Subcutaneous adipose tissue (tissue), 4 donors: ENCODE measurements around the gene DBNDD2. TPM values are rescaled to one million over a fixed set of nuclear protein-coding genes. Genes with fewer than 3 reads are reported as not detected.

Source experiments
- total RNA-seq, 4 donors: library from RNA; depleted of rRNA; stranded (reverse); fragments of >200 nt; gene quantifications; one replicate each; pipeline ENCODE4 v1.1.0, GENCODE V29; 2016
- TF ChIP-seq, protein P1 (sequence below): fragments of 450-650 bp; IDR thresholded peaks from one replicate; pipeline ENCODE4 v1.5.1; 2016; ENCODE audit warnings: low read depth, mild to moderate bottlenecking, control low read depth, antibody characterized with exemption, moderate library complexity

The DBNDD2 gene
- total RNA-seq, 4 donors from 2014 or later = 20.5 to 42.3 (median 24.3) TPM

DNA sequence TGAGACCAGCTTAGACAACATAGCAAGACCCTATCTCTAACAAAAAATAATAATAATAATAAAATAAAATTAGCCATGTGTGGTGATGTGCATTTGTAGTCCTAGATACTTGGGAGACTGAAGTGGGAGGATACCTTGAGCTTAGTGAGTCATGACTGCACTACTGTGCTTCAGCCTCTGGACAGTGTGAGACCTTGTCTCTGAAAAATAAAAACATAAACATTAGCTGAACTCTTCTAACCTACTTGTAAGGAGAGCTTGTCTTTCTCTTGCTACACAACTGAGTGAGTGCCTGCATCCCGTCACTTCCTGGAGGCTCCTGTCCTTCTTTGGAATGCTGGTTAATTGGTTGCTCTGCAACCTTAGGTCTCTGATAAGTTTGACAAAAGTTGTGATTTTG, 5.1 kb upstream of the DBNDD2 start:
- TF ChIP-seq, protein P1, sequence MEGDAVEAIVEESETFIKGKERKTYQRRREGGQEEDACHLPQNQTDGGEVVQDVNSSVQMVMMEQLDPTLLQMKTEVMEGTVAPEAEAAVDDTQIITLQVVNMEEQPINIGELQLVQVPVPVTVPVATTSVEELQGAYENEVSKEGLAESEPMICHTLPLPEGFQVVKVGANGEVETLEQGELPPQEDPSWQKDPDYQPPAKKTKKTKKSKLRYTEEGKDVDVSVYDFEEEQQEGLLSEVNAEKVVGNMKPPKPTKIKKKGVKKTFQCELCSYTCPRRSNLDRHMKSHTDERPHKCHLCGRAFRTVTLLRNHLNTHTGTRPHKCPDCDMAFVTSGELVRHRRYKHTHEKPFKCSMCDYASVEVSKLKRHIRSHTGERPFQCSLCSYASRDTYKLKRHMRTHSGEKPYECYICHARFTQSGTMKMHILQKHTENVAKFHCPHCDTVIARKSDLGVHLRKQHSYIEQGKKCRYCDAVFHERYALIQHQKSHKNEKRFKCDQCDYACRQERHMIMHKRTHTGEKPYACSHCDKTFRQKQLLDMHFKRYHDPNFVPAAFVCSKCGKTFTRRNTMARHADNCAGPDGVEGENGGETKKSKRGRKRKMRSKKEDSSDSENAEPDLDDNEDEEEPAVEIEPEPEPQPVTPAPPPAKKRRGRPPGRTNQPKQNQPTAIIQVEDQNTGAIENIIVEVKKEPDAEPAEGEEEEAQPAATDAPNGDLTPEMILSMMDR = no peak

DNA sequence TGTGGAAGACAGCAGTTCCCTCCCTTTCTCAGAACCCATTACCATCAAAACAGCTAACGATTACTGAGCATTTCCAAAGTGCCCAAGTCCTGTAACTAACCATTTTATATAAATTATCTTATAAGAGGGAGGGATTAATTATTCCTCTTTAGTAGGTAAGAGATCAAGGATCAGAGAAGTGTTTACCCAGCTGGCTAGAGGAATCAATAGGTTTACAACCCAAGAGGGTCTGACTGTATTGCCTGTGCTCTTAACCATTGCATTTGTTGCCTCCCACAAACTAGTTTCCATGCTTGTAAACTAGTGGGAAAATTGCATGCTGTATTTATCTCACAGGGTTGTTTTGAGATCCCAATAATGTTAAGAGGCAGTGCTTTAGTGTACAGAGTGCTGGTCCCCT, 3.7 kb upstream of the DBNDD2 start:
- TF ChIP-seq, protein P1 = no peak

DNA sequence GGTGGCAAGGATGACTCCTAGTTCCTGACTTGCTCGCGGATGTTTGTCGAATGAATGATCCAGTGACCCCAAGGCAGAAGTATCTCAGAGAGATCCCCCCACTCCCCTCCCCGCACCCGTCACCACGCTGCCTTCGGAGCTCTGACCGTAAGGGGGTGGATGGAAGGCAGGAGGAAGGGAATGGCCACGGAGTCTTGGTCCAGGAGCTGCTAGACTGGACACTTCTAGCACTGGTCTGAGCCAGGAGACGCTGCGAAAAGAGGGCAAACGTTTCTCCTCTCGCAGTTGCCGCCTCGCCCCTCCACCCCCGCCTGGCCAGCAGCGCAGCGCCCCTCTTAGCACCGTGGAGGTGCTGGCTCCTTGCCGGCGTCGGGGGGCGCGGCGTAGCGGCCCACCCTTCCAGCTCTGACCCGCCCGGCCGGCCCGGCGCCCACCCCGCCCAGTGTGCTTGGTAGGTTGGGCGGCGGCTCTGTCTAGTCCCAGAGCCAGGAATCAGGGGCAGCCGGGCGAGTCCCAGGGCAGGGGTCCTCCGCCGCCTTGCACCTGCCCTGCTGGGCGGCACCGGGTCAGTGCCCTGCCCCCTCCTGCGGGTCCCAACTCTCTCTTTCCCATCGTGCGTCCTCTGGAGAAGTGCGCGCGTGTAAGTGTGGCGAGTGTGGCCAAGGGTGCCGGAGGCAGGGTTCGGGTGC, 2.4 kb upstream of the DBNDD2 start:
- TF ChIP-seq, protein P1 = no peak

DNA sequence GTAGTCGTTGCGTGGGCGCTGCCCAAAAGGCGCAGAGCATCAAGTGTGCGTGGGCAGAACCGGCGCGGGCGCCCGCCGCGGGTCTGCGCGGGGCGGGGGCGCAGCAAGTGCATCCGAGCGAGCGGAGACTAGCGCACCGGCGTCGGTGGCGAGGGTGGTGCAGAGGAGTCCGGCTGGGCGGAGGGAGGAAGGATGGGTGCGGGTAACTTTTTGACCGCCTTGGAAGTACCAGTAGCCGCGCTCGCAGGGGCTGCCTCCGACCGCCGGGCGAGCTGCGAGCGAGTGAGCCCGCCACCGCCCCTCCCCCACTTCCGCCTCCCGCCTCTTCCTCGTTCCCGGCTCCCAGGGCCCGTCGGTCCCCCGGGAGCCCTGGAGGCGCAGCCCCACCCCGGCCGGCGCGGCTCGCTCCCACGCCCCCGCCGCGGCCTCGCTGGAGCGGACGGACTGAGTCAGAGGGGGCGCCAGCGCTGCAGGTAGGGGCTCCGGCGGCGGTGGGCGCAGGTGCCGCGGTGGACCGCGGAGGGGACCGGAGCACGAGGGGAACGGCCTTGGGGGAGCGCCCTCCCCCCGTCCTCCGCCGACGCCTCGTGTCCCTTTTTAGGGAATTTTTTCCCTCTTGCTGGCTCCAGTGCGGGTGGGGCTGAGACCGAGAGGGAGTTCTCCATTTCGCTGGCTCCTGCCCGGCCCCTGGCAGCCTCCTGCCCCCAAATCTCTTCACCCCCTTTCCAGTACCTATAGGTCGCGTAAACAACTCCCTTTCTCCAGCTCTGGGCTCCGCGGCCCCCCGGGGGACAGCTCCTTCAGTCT, 1.6 kb upstream of the DBNDD2 start:
- TF ChIP-seq, protein P1 = no peak

DNA sequence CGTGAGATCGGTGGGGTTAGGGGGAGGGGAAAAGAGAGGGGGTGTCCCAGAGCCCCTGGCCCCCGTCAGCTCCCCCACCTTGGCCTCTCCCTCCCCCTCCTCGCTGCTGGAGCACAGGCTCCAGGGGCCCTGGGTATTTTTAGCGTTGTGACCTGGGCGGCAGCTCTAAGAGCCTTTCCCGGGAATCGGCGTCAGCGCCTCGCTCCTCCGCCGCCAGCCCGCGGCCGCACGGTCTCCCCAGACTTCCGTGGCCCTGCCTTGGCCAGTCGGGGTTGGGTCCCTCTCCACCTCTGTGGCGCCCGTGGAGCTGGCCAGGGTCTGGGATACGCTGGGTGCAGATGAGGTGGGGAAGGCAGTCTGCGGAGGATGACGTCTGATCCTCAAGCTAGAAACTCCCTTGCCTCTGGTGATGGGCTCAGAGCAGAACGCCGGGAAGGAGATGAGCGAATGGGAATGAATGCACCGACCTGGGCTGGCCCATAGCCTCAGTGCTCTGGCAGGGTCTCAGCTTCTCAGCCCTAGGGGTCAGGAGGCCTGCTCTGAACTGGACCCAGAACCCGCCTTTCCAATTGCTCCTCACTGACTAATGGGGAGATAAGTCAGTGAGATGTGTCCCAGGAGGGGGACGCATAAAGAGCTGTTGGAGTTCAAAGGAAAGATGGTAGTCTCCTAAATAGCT, 883 bp upstream of the DBNDD2 start:
- TF ChIP-seq, protein P1 = no peak

DNA sequence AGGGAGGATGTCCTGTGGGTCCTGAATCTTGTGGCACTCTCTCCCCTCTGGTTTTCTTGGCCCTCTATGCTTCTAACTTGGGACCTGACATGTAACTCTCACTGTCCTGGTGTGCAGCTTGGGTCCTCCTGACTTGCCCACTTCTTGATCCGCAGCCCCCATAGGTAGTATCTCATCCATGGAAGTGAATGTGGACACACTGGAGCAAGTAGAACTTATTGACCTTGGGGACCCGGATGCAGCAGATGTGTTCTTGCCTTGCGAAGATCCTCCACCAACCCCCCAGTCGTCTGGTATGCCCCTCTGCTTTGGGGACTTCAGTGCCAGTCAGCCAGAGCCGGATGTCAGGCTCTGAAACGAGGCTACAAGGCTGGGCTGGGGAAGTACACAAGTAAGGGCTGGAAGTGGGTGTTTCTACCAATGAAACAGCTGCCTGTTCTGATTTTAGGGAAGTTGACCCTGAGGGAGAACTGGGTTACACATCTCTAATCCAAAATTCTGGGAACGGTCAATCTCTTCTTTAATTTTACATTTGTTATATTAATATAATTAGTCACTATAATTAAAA, 641 bp downstream of the DBNDD2 start:
- TF ChIP-seq, protein P1 = no peak
